ENCODE data around the gene FAU. TPM values are rescaled to one million over a fixed set of nuclear protein-coding genes. Genes with fewer than 3 reads are reported as not detected.

FAU gene
- total and polyA plus RNA-seq, 10 donors: 528 to 2,170 (median 870) TPM

DNA sequence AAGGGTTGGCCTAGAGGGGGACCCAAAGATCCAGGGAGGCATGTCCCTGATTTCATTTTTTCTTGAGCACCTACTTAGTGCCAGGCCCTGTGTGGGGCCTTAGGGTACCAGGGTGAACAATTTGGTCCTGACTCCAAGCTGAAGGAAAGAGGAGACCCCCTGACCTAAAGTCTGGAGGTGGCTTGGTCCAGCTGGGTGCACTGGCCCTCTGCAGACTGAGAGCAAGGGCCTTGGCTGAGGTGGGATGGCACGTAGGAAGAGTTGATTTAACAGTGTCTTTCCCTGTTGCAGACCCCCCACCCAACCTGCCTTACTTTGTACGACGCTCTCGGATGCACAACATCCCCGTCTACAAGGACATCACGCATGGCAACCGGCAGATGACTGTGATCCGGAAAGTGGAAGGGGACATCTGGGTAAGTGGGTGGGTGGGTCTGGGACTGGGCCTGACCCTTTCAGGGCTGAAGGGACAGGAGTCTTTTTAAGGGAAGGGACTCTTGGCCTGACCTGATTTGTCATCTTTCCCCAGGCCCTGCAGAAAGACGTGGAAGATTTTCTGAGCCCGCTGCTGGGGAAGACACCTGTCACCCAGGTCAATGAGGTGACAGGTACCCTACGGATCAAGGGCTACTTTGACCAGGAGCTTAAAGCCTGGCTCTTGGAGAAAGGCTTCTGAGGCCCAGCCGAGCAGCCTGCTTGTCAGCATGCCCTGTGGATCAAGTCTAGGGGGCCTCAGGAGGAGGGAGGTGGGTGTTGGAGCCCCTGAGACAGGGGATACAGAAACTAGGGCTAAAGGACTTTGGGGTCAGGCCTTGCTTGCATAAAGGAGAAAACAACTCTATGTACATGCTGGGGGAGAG, 3.5 kb upstream of the FAU start:
- no peaks in the 10 kb centered on the region for H3K27me3 ChIP-seq (replicated peaks in 1 of 7)
- H3K4me1 ChIP-seq: peaks cover 17 to 80% (median 40%) of the 10 kb centered on the region in 6 donors
- no peaks in the 10 kb centered on the region for H3K9me3 ChIP-seq
- TF ChIP-seq, protein P1, sequence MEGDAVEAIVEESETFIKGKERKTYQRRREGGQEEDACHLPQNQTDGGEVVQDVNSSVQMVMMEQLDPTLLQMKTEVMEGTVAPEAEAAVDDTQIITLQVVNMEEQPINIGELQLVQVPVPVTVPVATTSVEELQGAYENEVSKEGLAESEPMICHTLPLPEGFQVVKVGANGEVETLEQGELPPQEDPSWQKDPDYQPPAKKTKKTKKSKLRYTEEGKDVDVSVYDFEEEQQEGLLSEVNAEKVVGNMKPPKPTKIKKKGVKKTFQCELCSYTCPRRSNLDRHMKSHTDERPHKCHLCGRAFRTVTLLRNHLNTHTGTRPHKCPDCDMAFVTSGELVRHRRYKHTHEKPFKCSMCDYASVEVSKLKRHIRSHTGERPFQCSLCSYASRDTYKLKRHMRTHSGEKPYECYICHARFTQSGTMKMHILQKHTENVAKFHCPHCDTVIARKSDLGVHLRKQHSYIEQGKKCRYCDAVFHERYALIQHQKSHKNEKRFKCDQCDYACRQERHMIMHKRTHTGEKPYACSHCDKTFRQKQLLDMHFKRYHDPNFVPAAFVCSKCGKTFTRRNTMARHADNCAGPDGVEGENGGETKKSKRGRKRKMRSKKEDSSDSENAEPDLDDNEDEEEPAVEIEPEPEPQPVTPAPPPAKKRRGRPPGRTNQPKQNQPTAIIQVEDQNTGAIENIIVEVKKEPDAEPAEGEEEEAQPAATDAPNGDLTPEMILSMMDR (IDR thresholded peaks at IDR 0.05 in 8 of 11, conservative IDR thresholded peaks at IDR 0.05 in 3 of 11): no peak
- no peak for TF ChIP-seq POLR2AphosphoS5 (IDR thresholded peaks at IDR 0.05)
- TF ChIP-seq POLR2A (IDR thresholded peaks at IDR 0.05): no peak
- intact Hi-C loops (cut with DNase I; ENCODE audit: low total_unique reads): no loop called here
- DNase-seq: no peak
- H3K27ac ChIP-seq: no peak overlapping the region
- H3K4me3 ChIP-seq: no peak overlapping the region
- H3K36me3 ChIP-seq: peaks cover 9 to 76% (median 67%) of the 10 kb centered on the region in 6 donors
- 78 to 92% (median 91%) methylated on average over 12 of the region's 12 CpGs for WGBS, 5 donors

DNA sequence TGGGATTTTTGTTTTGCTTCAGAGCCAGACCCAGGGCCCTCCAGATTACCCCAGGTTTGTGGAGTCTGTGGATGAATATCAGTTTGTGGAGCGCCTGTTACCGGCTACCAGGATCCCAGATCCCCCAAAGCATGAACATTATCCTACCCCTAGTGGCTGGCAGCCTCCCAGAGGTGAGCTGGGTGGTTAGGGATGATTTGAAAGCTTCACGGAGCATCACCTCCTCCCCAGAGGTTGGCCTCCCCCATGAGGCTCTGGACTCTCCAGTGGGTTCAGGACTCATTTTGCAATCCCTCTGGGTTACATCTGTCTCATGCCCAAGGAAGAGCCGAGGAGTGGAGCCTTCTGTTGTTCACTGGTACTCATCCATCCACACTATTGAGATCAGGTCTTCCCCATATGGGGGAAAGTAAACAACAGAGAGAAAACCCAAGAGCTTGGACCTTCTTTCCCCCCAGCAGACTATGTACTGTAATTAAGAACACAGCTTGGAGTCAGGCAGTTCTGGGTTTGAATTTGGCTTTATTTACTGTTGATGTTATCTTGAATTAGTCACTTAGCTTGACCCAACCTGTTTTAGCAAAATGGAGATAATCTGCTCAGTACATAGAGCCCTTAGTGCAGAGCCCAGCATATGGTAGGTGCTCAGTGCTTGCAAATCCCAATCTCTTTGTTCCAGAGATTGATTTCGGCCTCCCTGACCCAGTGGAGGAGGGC, 2.7 kb upstream of the FAU start:
- peaks cover 14 to 80% (median 39%) of the 10 kb centered on the region in 6 donors for H3K4me1 ChIP-seq
- H3K4me3 ChIP-seq: no peak overlapping the region
- peaks cover 9 to 76% (median 67%) of the 10 kb centered on the region in 6 donors for H3K36me3 ChIP-seq
- H3K27ac ChIP-seq: no peak overlapping the region
- H3K27me3 ChIP-seq (replicated peaks in 1 of 7): no peaks in the 10 kb centered on the region
- H3K9me3 ChIP-seq: no peaks in the 10 kb centered on the region
- TF ChIP-seq, protein P1 (IDR thresholded peaks at IDR 0.05 in 8 of 11, conservative IDR thresholded peaks at IDR 0.05 in 3 of 11): no peak
- no peak for TF ChIP-seq POLR2AphosphoS5 (IDR thresholded peaks at IDR 0.05)
- TF ChIP-seq POLR2A (IDR thresholded peaks at IDR 0.05): no peak
- DNase-seq: no peak
- WGBS, 5 donors: 85 to 96% (median 93%) methylated on average over 5 of the region's 5 CpGs
- intact Hi-C loops (cut with DNase I; ENCODE audit: low total_unique reads): no loop called here

DNA sequence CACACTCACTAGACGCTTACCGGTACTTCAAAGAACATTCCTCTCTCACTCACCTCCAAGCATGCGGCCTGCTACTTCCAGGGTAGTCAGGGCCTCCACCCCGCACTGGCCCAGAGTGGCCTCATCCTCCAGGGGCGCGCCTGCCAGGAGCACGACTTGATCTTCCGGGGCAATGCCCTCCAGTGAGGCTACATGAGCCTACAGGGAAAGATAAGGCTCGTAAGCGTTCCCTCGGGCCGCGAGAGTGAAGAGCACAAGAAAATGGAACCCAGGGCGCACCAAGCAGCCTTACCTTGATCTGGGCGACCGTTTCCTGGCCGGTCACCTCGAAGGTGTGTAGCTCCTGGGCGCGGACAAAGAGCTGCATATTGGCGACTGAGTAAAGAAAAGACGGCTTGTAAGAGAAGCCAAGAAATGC, 478 bp downstream of the FAU start:
- TF ChIP-seq POLR2AphosphoS5 (IDR thresholded peaks at IDR 0.05) (no peak), POLR2A (IDR thresholded peaks at IDR 0.05) (no peak)
- TF ChIP-seq, protein P1 (IDR thresholded peaks at IDR 0.05 in 8 of 11, conservative IDR thresholded peaks at IDR 0.05 in 3 of 11): no peak
- H3K27ac ChIP-seq: peak overlapping the region; percentile 92 to 98 (median 96)
- WGBS, 5 donors: 1 to 2% (median 1%) methylated on average over 14 to 22 of the region's 22 CpGs
- DNase-seq: peak; percentile 86
- peak overlapping the region; percentile 67 to 96 (median 86) for H3K4me3 ChIP-seq
- intact Hi-C loops (cut with DNase I; ENCODE audit: low total_unique reads): no loop called here
- H3K27me3 ChIP-seq (replicated peaks in 1 of 7): no peaks in the 10 kb centered on the region
- H3K4me1 ChIP-seq: peaks cover 18 to 82% (median 55%) of the 10 kb centered on the region in 6 donors
- peaks cover under 1 to 65% (median 52%) of the 10 kb centered on the region in 6 donors for H3K36me3 ChIP-seq
- no peaks in the 10 kb centered on the region for H3K9me3 ChIP-seq

DNA sequence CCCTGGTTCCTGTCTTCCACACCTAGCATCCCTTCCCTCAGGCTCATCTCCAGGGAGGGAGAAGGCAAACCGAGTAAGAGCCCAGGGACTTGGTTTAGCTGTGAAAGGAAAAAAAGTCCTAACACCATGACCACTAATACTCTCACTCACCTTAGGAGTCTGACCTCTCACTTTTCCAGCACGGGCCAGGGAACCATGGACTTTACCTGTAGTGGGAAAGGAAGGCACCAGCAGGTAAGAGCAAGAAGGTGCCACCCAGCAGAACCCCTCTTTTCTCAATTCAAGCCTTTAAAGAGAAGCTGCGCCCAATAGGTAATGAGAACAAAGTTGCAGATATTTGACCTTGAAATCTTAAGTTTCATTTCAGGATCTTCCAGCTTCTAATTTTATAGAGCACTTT, 1.1 kb downstream of the FAU start:
- Histone ChIP-seq H3K9me3 (no peaks in the 10 kb centered on the region), H3K4me1 (peaks cover 24 to 86% (median 61%) of the 10 kb centered on the region in 6 donors), H3K27me3 (replicated peaks in 1 of 7) (no peaks in the 10 kb centered on the region), H3K4me3 (peak overlapping the region; percentile 67 to 96 (median 86)), H3K36me3 (peaks cover 0 to 65% (median 51%) of the 10 kb centered on the region in 6 donors), H3K27ac (peak overlapping the region in 7 of 8 donors; percentile 93 to 98 (median 96))
- DNase-seq: no peak
- WGBS, 5 donors: 81 to 96% (median 89%) methylated on average over 3 of the region's 3 CpGs
- intact Hi-C loops (cut with DNase I; ENCODE audit: low total_unique reads): no loop called here
- no peak for TF ChIP-seq POLR2AphosphoS5 (IDR thresholded peaks at IDR 0.05)
- no peak for TF ChIP-seq POLR2A (IDR thresholded peaks at IDR 0.05)
- TF ChIP-seq, protein P1 (IDR thresholded peaks at IDR 0.05 in 8 of 11, conservative IDR thresholded peaks at IDR 0.05 in 3 of 11): no peak

Data from spleen (tissue), 11 donors.